HL-60 (cell line): Measurements from ENCODE around the gene YIF1B.
A peak's percentile ranks its signal among the peaks of the same experiment; 100 is the strongest.

ENCODE experiments used
- DNase-seq, 2 experiments: peaks; one replicate each; pipeline ENCODE4 v3.0.0-alpha.2; 2010 to 2020; ENCODE audit warnings: low read depth in 1 of 2, low spot score in 1 of 2
- H3K27ac ChIP-seq: fragments of 250-450 bp; sonication (Bioruptor Pico); replicated peaks from 2 replicates; pipeline ENCODE4 v1.5.1; 2020; ENCODE audit warnings: mild to moderate bottlenecking, moderate library complexity
- H3K27me3 ChIP-seq: fragments of 250-450 bp; sonication (Bioruptor Pico); 2 replicates; pipeline ENCODE4 v1.5.1; 2021; ENCODE audit warnings: mild to moderate bottlenecking, moderate library complexity; ENCODE audit not compliant: insufficient read depth, poor library complexity, severe bottlenecking
- H3K4me3 ChIP-seq: replicated peaks from 2 replicates; pipeline ENCODE4 v1.5.1; 2011; ENCODE audit warnings: mild to moderate bottlenecking, control low read depth, low read length; ENCODE audit not compliant: insufficient read depth
- GABPA ChIP-seq: IDR thresholded peaks from 2 replicates; pipeline ENCODE4 v1.6.1; 2012; ENCODE audit warnings: low read depth
- POLR2AphosphoS5 ChIP-seq: IDR thresholded peaks from 2 replicates; pipeline ENCODE4 v1.6.1; 2012; ENCODE audit warnings: low read depth
- SPI1 ChIP-seq: IDR thresholded peaks from 2 replicates; pipeline ENCODE4 v1.6.1; 2012; ENCODE audit warnings: low read depth, mild to moderate bottlenecking, borderline replicate concordance
- TF ChIP-seq, protein P1 (sequence below): IDR thresholded peaks from one replicate; pipeline ENCODE4 v1.5.1; 2011; ENCODE audit warnings: low read length, control low read depth, inconsistent platforms; ENCODE audit not compliant: insufficient read depth
- TF ChIP-seq, protein P2 (sequence below): IDR thresholded peaks from 2 replicates; pipeline ENCODE4 v1.6.1; 2012; ENCODE audit warnings: low read depth; ENCODE audit not compliant: insufficient replicate concordance

YIF1B gene

DNA sequence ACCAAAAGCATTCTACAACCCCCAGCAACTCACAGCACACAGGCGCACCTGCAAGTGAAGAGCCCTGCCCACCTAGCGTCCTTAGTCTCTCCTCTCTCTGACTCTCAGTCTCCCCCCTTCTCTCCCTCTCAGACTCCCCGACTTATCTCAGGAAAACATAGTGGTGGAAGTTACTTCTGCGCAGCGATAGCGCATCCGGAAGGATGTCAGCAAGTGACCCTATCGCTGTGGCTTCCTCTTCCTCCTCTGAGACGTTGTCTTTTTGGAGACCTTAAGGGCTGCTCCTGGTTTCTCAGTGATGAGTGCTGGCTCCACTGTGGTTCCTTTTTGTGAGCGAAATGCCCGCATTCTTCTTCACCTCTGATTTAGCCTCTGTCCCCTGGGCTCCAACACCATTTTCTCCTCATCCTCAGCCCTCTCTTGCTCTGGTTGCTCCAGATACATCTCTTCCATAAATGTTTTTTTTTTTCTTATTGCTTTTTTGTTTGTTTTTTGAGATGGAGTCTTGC is 1.4 kb upstream of the YIF1B start:
- TF ChIP-seq SPI1: peak; percentile 75; the same call in 1 of the 2 replicates
- TF ChIP-seq, protein P1, sequence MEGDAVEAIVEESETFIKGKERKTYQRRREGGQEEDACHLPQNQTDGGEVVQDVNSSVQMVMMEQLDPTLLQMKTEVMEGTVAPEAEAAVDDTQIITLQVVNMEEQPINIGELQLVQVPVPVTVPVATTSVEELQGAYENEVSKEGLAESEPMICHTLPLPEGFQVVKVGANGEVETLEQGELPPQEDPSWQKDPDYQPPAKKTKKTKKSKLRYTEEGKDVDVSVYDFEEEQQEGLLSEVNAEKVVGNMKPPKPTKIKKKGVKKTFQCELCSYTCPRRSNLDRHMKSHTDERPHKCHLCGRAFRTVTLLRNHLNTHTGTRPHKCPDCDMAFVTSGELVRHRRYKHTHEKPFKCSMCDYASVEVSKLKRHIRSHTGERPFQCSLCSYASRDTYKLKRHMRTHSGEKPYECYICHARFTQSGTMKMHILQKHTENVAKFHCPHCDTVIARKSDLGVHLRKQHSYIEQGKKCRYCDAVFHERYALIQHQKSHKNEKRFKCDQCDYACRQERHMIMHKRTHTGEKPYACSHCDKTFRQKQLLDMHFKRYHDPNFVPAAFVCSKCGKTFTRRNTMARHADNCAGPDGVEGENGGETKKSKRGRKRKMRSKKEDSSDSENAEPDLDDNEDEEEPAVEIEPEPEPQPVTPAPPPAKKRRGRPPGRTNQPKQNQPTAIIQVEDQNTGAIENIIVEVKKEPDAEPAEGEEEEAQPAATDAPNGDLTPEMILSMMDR: no peak
- TF ChIP-seq, protein P2, sequence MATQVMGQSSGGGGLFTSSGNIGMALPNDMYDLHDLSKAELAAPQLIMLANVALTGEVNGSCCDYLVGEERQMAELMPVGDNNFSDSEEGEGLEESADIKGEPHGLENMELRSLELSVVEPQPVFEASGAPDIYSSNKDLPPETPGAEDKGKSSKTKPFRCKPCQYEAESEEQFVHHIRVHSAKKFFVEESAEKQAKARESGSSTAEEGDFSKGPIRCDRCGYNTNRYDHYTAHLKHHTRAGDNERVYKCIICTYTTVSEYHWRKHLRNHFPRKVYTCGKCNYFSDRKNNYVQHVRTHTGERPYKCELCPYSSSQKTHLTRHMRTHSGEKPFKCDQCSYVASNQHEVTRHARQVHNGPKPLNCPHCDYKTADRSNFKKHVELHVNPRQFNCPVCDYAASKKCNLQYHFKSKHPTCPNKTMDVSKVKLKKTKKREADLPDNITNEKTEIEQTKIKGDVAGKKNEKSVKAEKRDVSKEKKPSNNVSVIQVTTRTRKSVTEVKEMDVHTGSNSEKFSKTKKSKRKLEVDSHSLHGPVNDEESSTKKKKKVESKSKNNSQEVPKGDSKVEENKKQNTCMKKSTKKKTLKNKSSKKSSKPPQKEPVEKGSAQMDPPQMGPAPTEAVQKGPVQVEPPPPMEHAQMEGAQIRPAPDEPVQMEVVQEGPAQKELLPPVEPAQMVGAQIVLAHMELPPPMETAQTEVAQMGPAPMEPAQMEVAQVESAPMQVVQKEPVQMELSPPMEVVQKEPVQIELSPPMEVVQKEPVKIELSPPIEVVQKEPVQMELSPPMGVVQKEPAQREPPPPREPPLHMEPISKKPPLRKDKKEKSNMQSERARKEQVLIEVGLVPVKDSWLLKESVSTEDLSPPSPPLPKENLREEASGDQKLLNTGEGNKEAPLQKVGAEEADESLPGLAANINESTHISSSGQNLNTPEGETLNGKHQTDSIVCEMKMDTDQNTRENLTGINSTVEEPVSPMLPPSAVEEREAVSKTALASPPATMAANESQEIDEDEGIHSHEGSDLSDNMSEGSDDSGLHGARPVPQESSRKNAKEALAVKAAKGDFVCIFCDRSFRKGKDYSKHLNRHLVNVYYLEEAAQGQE: no peak
- peak; percentile 47 for TF ChIP-seq GABPA
- no peak for TF ChIP-seq POLR2AphosphoS5
- Histone ChIP-seq H3K27ac (peak overlapping the region; percentile 82), H3K27me3 (no peaks in the 10 kb centered on the region), H3K4me3 (peak overlapping the region; percentile 34)
- DNase-seq: peak; percentile 65 to 79

- Histone ChIP-seq H3K27ac (peak overlapping the region; percentile 82), H3K4me3 (peak overlapping the region; percentile 34)
- DNase-seq: no peak
Observed at GRCh38 chr19:38316477-38317067, 825 bp upstream of the YIF1B start.

DNA sequence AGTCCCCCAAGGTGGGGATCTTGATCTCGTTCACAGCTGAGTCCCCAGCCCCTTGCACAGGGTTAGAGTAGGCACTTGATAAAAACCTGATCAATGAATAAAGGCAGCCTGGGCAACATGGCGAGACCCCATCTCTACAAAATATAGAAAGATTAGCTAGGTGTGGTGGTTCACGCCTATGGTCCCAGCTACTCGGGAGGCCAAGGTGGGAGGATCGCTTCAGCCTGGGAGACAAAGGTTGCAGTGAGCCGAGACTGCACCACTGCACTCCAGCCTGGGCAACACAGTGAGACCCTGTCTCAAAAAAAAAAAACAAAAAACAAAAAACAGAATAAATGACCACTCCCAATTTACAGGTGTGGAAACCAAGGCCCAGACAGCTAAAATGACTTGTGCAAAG is 4.8 kb downstream of the YIF1B start:
- H3K4me3 ChIP-seq: no peak overlapping the region
- DNase-seq: no peak
- no peak for TF ChIP-seq SPI1
- no peak for TF ChIP-seq POLR2AphosphoS5
- TF ChIP-seq GABPA: no peak
- TF ChIP-seq, protein P1: no peak
- TF ChIP-seq, protein P2: no peak
- no peaks in the 10 kb centered on the region for H3K27me3 ChIP-seq
- no peak overlapping the region for H3K27ac ChIP-seq

More at GRCh38 chr19:38316477-38317067, 825 bp upstream of the YIF1B start:
- no peak for TF ChIP-seq GABPA
- TF ChIP-seq, protein P1: no peak
- no peak for TF ChIP-seq SPI1
- no peak for TF ChIP-seq POLR2AphosphoS5
- TF ChIP-seq, protein P2: no peak
- no peaks in the 10 kb centered on the region for H3K27me3 ChIP-seq
